Measurements from ENCODE around the gene SLC26A5.

The SLC26A5 gene

GRCh38 chr7:103389263-103389662 lies 56.7 kb downstream of the SLC26A5 start:
- Histone ChIP-seq H3K27ac (no peak overlapping the region), H3K4me1 (ENCODE audit: low read depth, poor library complexity, severe bottlenecking) (no peaks in the 10 kb centered on the region), H3K27me3 (ENCODE audit: insufficient read depth, low read depth) (no peaks in the 10 kb centered on the region), H4K20me1 (ENCODE audit: insufficient read depth) (no peaks in the 10 kb centered on the region), H3K4me2 (no peak overlapping the region), H3K9ac (no peak overlapping the region), H3K36me3 (ENCODE audit: insufficient read depth) (no peaks in the 10 kb centered on the region), H3K4me3 (IDR thresholded peaks at IDR 0.05; ENCODE audit: insufficient read depth, low read depth, low read length) (no peak overlapping the region), H3K79me2 (ENCODE audit: insufficient read depth, low read depth) (no peaks in the 10 kb centered on the region), H2AFZ (ENCODE audit: low read depth) (no peak overlapping the region)
- TF ChIP-seq CTCF (conservative IDR thresholded peaks at IDR 0.05; ENCODE audit: low read depth, low read length) = no peak

- Histone ChIP-seq H2AFZ (ENCODE audit: low read depth) (no peak overlapping the region), H3K4me2 (no peak overlapping the region), H4K20me1 (ENCODE audit: insufficient read depth) (no peaks in the 10 kb centered on the region), H3K9ac (no peak overlapping the region), H3K27ac (no peak overlapping the region), H3K79me2 (ENCODE audit: insufficient read depth, low read depth) (no peaks in the 10 kb centered on the region), H3K36me3 (ENCODE audit: insufficient read depth) (no peaks in the 10 kb centered on the region), H3K27me3 (ENCODE audit: insufficient read depth, low read depth) (no peaks in the 10 kb centered on the region), H3K4me3 (IDR thresholded peaks at IDR 0.05; ENCODE audit: insufficient read depth, low read depth, low read length) (no peak overlapping the region), H3K4me1 (ENCODE audit: low read depth, poor library complexity, severe bottlenecking) (no peaks in the 10 kb centered on the region)
- TF ChIP-seq CTCF (conservative IDR thresholded peaks at IDR 0.05; ENCODE audit: low read depth, low read length) = no peak
These were observed 57.4 kb downstream of the SLC26A5 start for GRCh38 chr7:103388469-103389140.

- Histone ChIP-seq H3K36me3 (ENCODE audit: insufficient read depth) (no peaks in the 10 kb centered on the region), H3K79me2 (ENCODE audit: insufficient read depth, low read depth) (no peaks in the 10 kb centered on the region), H2AFZ (ENCODE audit: low read depth) (no peak overlapping the region), H3K27me3 (ENCODE audit: insufficient read depth, low read depth) (no peaks in the 10 kb centered on the region), H3K4me3 (IDR thresholded peaks at IDR 0.05; ENCODE audit: insufficient read depth, low read depth, low read length) (no peak overlapping the region), H4K20me1 (ENCODE audit: insufficient read depth) (no peaks in the 10 kb centered on the region), H3K9ac (no peak overlapping the region), H3K4me2 (no peak overlapping the region), H3K27ac (no peak overlapping the region), H3K4me1 (ENCODE audit: low read depth, poor library complexity, severe bottlenecking) (no peaks in the 10 kb centered on the region)
- TF ChIP-seq CTCF (conservative IDR thresholded peaks at IDR 0.05; ENCODE audit: low read depth, low read length) = no peak
These were observed 58.8 kb downstream of the SLC26A5 start for GRCh38 chr7:103387242-103387641.

DNA sequence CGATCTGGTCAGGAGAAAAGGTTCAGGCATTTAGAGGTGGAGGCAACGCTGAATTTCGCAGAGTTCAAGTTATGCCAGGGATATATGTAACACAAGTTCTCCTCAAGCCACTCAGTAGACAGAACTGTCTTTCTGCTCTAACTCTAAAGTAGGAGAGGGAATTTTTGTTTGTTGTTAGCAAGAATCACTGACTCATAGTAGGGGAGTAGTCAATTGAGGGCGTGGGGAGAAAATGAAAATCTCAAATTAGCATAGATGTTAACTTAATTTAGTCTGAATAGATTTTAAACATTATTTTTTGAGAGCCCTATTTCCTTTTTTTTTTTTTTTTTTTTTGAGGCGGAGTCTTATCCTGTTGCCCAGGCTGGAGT lies 64.0 kb downstream of the SLC26A5 start:
- Histone ChIP-seq H3K79me2 (ENCODE audit: insufficient read depth, low read depth) (no peaks in the 10 kb centered on the region), H3K4me2 (no peak overlapping the region), H3K27me3 (ENCODE audit: insufficient read depth, low read depth) (no peaks in the 10 kb centered on the region), H3K4me1 (ENCODE audit: low read depth, poor library complexity, severe bottlenecking) (no peaks in the 10 kb centered on the region), H3K36me3 (ENCODE audit: insufficient read depth) (no peaks in the 10 kb centered on the region), H2AFZ (ENCODE audit: low read depth) (no peak overlapping the region), H4K20me1 (ENCODE audit: insufficient read depth) (no peaks in the 10 kb centered on the region), H3K9ac (no peak overlapping the region), H3K4me3 (IDR thresholded peaks at IDR 0.05; ENCODE audit: insufficient read depth, low read depth, low read length) (no peak overlapping the region), H3K27ac (no peak overlapping the region)
- TF ChIP-seq CTCF (conservative IDR thresholded peaks at IDR 0.05; ENCODE audit: low read depth, low read length) = no peak
